Measurements from ENCODE around the gene DBF4.
"Not testable (repeated sequence)": the region's sequence is repeated elsewhere in the genome, so short reads cannot be mapped to it uniquely, and the experiment has no call there.

DBF4 gene

GRCh38 chr7:87876040-87876868 is at the start of gene DBF4, which contains the start of gene SLC25A40:
TSS of gene DBF4 (plus strand) at chr7:87876493. CDS start at chr7:87876733, 240 bp downstream.
TSS of gene SLC25A40 (minus strand) at chr7:87876360. CDS start at chr7:87858727, 17,633 bp downstream.
- DNase-seq, result peak; percentile 91

- not testable (repeated sequence) for DNase-seq
These were observed 47.9 kb upstream of the DBF4 start for GRCh38 chr7:87828383-87828782.

GRCh38 chr7:87831097-87831496 is 45.2 kb upstream of the DBF4 start:
- no peak for DNase-seq

- no peak for DNase-seq
These were observed 43.2 kb upstream of the DBF4 start for GRCh38 chr7:87833130-87833529.

GRCh38 chr7:87837597-87837996 is 38.7 kb upstream of the DBF4 start:
- DNase-seq, result no peak

- DNase-seq, result no peak
These were observed 25.3 kb upstream of the DBF4 start for GRCh38 chr7:87850836-87851593.

- DNase-seq, result no peak
These were observed 24.0 kb upstream of the DBF4 start for GRCh38 chr7:87852306-87852705.

GRCh38 chr7:87853237-87853864 is 22.9 kb upstream of the DBF4 start:
- DNase-seq, result no peak

- DNase-seq, result no peak
These were observed 17.7 kb upstream of the DBF4 start for GRCh38 chr7:87858417-87859100.

- no peak for DNase-seq
These were observed 10.2 kb upstream of the DBF4 start for GRCh38 chr7:87866089-87866488.

GRCh38 chr7:87866533-87866932 is 9.8 kb upstream of the DBF4 start:
- DNase-seq, result not testable (repeated sequence)

GRCh38 chr7:87870471-87870870 is 5.8 kb upstream of the DBF4 start:
- DNase-seq, result no peak

- no peak for DNase-seq
These were observed 3.9 kb upstream of the DBF4 start for GRCh38 chr7:87872346-87872745.

- not testable (repeated sequence) for DNase-seq
These were observed 3.0 kb upstream of the DBF4 start for GRCh38 chr7:87873328-87873727.

- no peak for DNase-seq
These were observed 2.2 kb upstream of the DBF4 start for GRCh38 chr7:87874066-87874465.

- no peak for DNase-seq
These were observed 898 bp upstream of the DBF4 start for GRCh38 chr7:87875151-87876039.

- DNase-seq, result no peak
These were observed 559 bp downstream of the DBF4 start for GRCh38 chr7:87876869-87877234.

- no peak for DNase-seq
These were observed 1.2 kb downstream of the DBF4 start for GRCh38 chr7:87877366-87878040.

- DNase-seq, result no peak
These were observed 2.0 kb downstream of the DBF4 start for GRCh38 chr7:87878208-87878735.

- no peak for DNase-seq
These were observed 6.1 kb downstream of the DBF4 start for GRCh38 chr7:87882151-87882937.

Measured in DMS153 (cell line).